HG02870 (cell line): ENCODE measurements around the gene AFAP1L2.

Experiments
- ATAC-seq: cut with Tn5 transposase; IDR thresholded peaks from one replicate; pipeline ENCODE4 v1.9.1; 2021; ENCODE audit warnings: mild to moderate bottlenecking, moderate library complexity; ENCODE audit not compliant: unreplicated experiment

Gene AFAP1L2

DNA sequence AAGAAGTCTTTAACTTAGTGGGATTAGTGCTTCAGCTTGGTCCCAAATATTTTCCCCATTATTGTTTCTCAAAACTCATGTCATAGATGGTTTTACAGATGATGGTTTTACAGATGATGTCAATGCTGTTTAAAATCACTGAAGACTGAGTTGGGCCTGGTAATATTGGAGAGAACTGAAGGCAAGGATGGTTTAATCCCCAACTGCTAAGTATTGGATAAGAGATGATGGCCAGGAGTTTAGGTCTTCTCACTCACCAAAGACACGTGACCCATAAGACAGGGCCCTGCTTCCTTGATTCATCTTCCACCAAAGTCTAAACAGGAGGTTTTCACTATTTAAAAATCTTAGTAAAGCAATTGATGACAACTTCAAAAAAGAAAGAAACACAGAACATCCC is 108.9 kb downstream of the AFAP1L2 start:
- no peak for ATAC-seq

DNA sequence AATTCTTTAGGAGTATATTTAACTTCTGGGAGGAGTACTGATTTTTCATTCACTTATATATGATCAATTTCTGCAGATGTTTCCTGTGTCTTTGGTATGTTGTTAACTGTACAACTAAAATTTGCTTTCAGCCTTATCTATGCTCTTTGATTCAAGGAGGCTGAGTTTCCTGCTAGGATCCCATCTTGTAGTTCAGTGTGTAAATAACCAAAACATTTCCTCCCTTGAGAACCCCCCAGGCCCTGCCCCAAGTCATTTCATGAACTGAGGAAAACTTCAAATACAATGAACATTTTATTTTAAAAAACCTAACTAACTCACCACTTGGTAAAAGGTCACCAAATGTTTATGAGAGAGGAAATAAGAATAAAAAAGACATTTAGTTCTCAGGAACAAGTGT is 109.8 kb downstream of the AFAP1L2 start:
- no peak for ATAC-seq

DNA sequence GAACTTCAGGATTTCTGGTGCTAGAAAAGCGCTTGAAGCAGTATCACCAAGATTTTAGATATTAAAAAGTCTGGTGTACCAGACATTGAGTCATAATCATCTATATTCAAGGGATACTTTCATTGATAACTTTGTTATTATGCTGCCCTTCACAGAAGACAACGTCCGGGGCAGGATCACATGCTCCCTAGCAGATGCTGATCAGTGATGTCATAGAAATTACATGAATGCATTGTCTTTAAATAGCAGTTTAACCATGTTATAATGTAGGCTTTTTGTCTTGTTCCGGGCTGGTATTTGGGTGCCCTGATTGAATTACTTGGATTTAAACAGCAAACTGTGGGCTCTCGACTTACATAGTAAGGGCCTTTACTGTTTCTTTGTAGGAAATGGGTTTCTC is 111.2 kb downstream of the AFAP1L2 start:
- ATAC-seq = no peak

DNA sequence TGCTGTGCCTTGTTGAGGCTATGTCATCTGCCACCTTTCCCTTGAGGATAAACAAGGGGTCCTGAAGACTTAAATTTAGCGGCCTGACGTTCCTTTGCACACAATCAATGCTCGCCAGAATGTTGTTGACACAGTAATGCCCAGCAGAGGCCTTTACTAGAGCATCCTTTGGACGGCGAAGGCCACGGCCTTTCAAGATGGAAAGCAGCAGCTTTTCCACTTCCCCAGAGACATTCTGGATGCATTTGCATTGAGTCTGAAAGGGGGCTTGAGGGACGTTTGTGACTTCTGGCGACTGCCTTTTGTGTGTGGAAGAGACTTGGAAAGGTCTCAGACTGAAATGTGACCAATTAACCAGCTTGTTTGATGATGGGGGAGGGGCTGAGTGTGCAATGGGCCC is 112.8 kb downstream of the AFAP1L2 start:
- no peak for ATAC-seq

- ATAC-seq = no peak
Measured at GRCh38 chr10:114291076-114291475, 113.2 kb downstream of the AFAP1L2 start.

DNA sequence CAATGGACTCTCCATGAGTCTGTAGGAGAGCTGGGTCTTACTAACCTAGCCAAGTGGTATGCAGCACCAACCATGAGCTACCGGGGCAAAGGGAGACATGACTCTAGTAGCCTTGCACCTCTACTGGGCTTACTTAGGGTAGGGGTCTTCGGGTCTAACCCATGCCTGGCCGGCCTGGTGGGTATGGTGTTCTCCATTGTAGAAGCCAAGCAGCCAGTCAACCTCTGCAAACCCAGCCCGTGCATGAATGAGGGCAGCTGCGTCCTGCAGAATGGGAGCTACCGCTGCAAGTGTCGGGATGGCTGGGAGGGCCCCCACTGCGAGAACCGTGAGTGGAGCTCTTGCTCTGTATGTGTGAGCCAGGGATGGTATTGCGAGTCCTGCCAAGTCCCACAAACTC is 114.3 kb downstream of the AFAP1L2 start:
- ATAC-seq = no peak

DNA sequence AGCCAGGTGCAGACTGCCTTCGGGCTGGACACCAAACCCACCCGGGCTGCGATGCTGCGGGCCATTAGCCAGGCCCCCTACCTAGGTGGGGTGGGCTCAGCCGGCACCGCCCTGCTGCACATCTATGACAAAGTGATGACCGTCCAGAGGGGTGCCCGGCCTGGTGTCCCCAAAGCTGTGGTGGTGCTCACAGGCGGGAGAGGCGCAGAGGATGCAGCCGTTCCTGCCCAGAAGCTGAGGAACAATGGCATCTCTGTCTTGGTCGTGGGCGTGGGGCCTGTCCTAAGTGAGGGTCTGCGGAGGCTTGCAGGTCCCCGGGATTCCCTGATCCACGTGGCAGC is 115.2 kb downstream of the AFAP1L2 start:
- no peak for ATAC-seq

DNA sequence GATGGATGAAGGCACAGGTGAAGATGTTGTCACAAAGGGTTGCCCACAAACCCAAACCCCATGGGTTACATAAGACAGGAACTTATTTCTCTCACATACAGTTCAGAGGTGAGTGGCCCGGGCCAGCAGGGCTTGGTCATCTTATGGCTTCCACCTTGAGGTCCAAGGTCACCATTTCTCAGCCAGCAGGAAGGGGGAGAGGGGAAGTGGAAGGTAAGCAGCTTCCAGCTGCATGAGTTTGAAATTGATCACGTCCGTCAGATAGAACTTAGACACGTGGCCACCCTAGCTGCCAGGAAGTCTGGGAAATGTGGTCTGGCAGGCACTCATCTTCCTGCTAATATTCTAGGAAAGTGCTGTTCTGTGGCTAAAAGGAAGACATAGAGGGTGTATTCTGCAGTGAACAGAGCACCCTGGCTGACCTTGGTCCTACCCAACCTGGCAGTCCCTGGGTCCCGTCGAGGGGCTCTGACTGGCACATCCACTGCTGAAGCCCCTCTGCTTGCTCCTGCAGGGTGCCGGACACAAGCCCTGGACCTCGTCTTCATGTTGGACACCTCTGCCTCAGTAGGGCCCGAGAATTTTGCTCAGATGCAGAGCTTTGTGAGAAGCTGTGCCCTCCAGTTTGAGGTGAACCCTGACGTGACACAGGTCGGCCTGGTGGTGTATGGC is 115.7 kb downstream of the AFAP1L2 start:
- no peak for ATAC-seq

DNA sequence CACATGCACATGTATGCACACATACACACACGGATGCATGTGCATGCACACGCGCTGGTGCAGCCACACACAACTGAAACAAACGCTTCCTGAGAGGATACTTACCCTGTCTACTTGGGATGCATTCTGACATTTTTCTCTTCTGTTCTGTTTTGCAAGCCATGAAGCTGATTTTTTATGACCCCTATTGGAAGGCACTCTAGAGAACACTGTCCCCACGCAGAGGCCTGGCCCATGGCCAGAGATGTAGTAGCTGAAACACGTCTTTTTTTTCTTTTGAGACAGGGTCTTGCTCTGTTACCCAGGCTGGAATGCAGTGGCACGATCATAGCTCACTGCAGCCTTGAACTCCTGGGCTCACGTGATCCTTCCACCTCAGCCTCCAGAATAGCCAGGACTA is 117.4 kb downstream of the AFAP1L2 start:
- ATAC-seq = no peak

- ATAC-seq = no peak
Measured at GRCh38 chr10:114285961-114286441, 118.3 kb downstream of the AFAP1L2 start.

GRCh38 chr10:114284346-114285071 is 119.8 kb downstream of the AFAP1L2 start:
- ATAC-seq = no peak

DNA sequence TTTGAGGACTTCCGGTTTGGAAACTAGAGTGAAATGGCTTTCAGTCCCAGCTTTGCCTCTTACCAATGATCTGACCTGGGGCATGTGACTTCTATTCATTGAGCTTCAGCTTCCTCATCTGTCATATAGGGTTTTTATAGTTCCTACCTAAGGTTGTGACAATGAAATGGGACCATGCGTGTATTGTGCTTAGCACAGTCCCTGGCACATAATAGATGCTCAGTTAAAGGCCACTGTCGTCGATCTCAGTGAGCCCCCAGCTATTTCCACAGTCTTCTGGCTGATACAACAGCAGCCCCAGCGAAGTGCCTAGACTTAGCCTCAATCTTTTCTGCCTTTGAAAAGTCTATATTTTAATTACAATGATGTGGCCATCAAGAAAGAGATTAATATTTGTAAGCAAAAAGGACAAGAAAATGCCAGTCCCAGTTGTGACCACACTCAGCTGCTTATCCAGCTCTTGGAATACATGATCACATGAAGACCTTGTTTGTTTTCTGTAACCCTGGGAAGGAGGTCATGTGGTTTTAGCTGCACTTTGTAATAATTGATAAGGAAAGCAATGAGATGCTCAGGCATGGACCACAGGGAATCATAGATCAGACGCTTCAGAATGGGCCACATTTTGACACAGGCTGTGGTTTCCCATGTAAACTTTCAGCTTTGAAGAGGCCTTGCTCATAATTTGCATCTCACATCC is 120.6 kb downstream of the AFAP1L2 start:
- ATAC-seq = no peak

DNA sequence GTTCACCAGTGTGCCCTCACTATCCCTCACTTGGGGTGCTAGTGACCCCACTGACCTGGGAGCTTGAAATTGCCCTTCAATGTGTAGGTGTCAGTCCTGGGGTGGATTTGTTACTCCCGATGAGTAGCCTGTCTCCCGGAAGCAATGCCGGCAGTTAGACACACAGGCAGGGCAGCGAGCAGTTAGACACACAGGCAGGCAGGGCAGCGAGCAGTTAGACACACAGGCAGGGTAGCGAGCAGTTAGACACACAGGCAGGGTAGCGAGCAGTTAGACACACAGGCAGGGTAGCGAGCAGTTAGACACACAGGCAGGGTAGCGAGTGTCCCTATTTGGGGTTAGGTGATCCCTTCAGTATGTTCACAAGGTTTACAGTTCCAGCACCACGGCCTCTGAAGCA is 121.2 kb downstream of the AFAP1L2 start:
- ATAC-seq = no peak

GRCh38 chr10:114282526-114282925 is 121.8 kb downstream of the AFAP1L2 start:
- ATAC-seq = no peak

- ATAC-seq = no peak
Measured at GRCh38 chr10:114281461-114281860, 122.8 kb downstream of the AFAP1L2 start.

- no peak for ATAC-seq
Measured at GRCh38 chr10:114281006-114281405, 123.3 kb downstream of the AFAP1L2 start.

- ATAC-seq = no peak
Measured at GRCh38 chr10:114279901-114280644, 124.2 kb downstream of the AFAP1L2 start.

- ATAC-seq = no peak
Measured at GRCh38 chr10:114279289-114279688, 125.0 kb downstream of the AFAP1L2 start.

DNA sequence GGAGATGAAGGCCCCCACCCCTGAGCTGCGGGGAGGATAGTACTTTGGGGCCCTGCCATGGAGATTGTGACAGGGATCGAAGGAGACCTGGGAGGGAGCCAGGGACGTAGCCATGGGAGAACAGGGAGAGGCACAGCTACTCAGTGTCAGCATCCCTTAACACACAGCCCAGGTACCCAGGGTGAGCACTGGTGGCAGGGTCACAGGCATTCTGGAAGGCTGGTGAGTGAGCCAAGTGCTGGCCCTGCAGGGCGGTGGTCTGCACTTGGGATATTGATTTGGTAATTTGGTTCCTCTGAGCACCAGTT is 125.5 kb downstream of the AFAP1L2 start:
- no peak for ATAC-seq

DNA sequence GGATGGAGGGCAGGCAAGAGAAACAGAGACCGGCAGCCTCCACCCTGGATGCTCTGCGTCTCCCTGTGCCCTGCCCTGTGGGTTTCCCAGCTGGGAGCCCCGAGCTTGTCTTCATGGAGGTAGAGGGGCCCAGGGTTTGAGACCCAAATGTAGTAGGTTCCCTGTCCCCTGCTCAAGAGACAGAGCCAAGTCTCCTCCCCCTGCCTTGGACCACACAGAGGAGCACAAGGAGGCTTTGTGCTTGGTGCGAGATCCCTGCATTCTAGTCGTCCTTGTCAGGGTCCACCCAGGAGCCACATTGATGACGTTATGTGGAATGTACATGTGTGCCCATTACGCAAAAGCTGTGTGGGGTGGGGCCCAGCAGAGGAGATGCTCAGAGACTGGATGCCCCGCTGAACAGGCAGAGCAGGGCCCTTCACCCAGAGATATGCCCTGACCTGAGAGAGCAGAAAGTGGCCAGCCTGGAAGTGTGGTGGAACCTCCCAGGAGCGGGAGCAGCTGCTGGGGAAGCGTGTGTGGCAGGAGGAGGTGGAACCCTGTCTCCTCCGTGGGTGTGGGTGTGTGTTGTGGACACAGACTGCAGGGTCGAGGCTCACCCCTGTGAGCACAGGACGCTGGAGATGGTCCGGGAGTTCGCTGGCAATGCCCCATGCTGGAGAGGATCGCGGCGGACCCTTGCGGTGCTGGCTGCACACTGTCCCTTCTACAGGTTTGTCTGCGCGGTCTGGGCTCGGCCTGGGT is 126.0 kb downstream of the AFAP1L2 start:
- ATAC-seq = no peak

DNA sequence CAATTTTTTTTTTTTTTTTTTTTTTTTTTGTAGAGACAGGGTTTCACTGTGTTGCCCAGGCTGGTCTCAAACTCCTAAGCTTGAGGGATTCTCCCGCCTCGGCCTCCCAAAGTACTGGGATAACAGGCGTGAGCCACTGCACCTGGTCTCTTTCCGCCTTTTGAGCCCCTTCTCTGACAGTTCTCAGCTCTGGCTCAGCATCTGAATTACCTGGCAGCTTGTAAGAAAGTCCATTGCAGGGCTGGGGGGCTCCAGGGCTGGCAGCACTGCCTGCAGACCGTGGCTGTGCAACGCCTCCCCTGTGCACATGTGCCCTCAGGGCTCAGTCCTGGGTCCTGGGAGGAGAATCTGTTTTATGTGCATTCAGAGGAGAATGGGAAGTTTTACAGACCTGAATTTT is 127.6 kb downstream of the AFAP1L2 start:
- ATAC-seq = no peak
